ENCODE measurements around the gene PTOV1.

Gene PTOV1

GRCh38 chr19:49892716-49893115 is 41.8 kb downstream of the PTOV1 start:
- no peak for DNase-seq

- no peak for DNase-seq
Measured at GRCh38 chr19:49894011-49894664, 43.2 kb downstream of the PTOV1 start.

- DNase-seq, result no peak
Measured at GRCh38 chr19:49894879-49895565, 44.1 kb downstream of the PTOV1 start.

DNA sequence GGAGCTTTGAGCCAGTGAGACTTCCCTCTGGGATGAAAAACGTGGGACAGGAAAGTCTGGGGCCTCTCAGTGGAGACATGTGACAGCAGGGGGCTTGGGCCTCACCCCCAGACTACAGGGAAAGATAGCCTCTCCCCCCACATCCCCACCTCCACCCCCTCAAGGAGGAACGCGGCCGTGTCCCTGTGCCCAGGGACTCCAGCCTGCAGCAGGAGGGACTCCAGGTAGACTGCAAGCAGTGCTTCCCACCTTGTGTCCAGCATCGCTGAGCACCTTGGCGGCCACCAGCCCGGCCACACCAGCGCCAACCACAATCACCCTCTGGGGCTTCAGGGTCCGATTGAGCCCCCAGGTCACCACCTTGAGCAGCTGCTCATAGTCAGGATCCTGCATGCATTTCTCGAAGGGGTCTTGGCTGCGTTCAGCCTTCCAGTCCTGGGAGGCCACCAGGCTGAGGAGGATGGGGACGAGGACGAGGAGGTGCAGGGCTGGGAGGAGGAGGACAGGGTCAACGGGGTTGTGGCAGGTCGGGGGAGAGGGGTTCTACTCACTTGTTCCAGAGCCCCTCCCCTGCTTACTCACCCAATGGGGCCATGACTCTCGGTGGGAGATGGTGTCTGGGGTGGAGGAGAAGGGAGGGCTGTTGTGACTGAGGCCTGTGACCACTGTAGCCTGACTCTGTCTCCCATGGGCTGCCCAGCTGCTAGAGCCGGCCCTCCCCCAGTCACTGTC is 44.8 kb downstream of the PTOV1 start:
- DNase-seq, result no peak

DNA sequence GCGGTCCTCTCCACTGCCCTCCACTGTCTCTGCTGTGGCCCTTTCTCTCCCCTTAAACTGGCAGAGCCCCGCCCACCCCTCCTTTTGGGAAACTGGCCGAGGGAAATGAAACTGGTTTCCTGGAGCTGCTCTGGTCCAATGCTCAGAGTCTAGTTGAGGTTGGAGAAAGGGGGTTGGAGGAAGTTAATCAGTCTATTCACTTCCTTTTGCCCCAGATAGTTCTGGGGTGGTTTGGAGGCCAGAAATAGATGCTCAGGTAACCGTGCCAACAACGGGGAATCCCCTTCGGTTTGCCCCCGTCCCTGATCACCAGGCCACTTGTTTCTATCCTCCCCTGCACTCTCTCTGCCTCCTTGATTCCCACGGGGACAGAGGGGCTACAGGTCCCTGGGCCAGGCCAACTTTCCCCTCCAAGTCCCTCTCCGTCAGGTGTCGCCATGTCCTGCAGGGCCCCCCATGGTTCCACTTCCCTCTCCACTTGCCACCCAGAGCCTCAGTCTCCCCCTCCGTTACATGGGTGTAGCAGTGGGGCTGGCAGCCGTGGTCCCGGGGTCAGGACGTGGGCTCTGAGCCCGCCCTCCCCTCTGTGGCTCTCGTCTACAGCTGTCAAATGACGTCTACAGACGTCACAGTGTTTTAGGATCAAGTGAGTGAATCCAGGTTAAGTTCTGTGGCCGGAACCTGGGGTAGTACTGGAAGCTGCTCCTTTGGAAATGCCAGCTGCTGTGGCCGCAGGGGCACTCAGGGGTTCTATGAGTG is 46.1 kb downstream of the PTOV1 start, which contains the start of gene IL4I1:
Gene IL4I1 (minus strand): TSS at position 25 of the 759 bp plus-strand sequence. CDS start 727 bp downstream, outside the sequence.
- DNase-seq, result peak; percentile 11

- no peak for DNase-seq
Measured at GRCh38 chr19:49904136-49904535, 53.2 kb downstream of the PTOV1 start.

DNA sequence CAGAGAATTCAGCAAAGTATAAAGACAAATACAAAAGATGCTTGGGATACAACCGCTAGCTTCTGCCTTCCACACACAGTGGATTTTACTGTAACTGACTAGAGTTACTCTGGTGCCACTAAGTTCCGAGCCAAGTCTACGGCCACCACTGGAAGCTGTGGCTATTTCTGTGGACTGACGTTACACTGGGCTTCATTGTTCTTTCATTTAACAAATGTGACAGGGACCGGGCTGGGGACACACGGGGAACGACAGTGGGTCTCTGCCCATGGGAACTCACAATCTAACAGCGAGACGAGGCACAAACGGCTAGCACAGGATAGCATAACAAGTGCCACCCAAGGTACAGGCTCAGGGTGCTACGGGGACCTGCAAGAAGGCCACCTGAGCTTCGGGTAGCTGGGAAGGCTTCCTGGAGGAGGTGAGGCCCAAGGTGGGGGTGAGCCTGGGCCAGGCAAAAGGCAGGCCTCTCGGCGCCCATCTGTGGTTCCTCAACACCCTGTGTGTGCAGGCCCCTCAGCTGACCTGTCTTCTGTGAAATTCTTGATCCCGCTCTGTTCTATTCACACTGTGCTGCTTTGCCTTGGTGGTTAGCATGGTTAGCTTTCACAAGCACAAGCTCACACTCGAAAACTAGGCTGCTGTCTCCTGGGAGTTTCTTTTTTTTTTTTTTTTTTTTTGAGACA is 56.1 kb downstream of the PTOV1 start:
- DNase-seq, result no peak

DNA sequence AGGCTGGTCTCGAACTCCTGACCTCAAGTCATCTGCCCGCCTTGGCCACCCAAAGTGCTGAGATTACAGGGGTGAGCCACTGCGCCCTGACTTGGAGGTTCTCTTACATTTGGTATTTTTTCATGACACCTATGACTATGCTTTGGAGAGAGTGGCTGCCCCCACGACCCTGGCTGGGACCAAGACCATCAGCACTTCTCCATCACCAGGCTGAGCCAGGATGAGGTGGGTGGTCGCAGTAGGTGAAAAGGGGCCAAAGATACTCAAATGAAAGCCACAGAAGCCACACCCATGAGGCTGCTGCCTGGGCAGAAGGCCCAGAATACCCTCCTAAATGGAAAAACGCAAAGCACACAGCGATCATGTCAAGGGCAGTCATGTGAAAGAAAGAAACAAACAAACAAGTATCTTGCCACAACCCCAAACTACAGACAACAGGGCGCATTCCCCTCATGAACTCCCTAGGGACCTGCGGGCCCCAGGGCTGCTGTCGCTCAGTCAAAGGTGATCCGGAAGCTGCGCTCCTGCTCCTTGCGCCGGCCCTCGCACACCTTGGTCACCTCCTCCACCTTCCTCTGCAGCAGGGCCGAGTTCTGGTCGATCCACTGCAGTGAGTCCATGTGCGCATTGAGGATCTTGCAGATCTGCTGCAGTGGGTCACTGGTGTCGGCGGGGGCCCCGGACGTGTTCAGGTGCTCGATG is 56.9 kb downstream of the PTOV1 start:
- no peak for DNase-seq

DNA sequence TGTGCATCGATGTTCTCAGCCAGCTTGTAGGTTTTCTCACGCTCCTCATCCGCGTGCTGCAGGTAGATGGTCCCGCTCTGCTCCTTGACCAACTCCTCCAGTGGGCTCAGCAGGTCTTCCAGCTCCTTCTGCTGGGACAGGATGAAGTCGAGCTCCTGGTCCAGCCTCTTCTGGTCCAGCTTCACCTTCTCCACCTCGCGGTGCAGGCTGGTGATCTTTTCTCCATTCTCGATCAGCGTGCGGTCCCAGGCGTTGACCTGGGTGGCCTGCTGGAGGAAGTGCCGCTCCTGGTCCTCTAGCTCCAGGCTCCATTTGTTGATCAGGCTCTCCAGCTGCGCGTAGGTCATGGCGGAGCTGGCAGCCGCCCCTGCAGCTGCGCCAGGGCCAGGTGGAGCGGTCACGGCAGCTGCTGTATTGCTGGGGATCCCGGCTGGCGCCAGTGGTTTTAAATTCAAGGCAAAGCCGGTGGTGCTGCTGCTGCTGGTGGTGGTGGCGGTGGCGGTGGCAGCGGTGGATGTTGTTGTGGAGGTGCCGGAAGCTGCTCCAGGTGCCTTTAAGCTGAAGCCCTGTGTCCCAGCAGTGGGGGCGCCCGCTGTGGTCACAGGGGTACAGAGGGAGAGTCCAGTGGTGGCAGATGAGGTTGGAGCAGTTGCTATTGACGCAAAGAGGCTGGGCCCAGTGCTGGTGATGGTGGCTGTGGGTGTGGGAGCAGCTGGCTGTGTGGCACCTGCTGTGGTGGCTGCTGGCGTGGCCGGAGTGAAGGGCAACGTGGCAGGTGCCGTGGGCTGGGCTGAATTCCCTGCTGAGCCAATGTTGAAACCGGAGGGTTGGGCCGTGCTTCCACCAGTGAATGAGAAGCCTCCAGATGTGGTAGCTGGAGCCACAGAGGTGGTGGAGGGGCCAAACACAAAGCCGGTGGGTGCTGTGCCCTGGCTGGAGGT is 57.8 kb downstream of the PTOV1 start:
- no peak for DNase-seq

GRCh38 chr19:49910179-49910578 is 59.2 kb downstream of the PTOV1 start:
- DNase-seq, result no peak

Data from fibroblast of upper back skin (primary cell).